Ascending aorta (tissue), 2 donors: ENCODE data around the gene ATXN1. TPM values are rescaled to one million over a fixed set of nuclear protein-coding genes. Genes with fewer than 3 reads are reported as not detected.
A peak's percentile ranks its signal among the peaks of the same experiment; 100 is the strongest.

Experiments
- DNase-seq, 2 donors: peaks; one replicate each; pipeline ENCODE4 v3.0.0-alpha.2; 2019; ENCODE audit warnings: low spot score in 2 of 2
- H3K27ac ChIP-seq, 2 donors: fragments of 200-600 bp; sonication (generic); one replicate each; pipeline ENCODE4 v1.5.1; 2016 to 2017; ENCODE audit warnings: mild to moderate bottlenecking in 1 of 2
- H3K27me3 ChIP-seq: fragments of 200-600 bp; sonication (generic); one replicate; pipeline ENCODE4 v1.5.1; 2017
- H3K36me3 ChIP-seq, 2 donors: fragments of 200-600 bp; sonication (generic); one replicate each; pipeline ENCODE4 v1.5.1; 2016
- H3K4me1 ChIP-seq, 2 donors: fragments of 200-600 bp; sonication (generic); one replicate each; pipeline ENCODE4 v1.5.1; 2016 to 2017; ENCODE audit warnings: mild to moderate bottlenecking in 1 of 2
- H3K4me3 ChIP-seq, 2 donors: fragments of 200-600 bp; sonication (generic); one replicate each; pipeline ENCODE4 v1.5.1; 2016 to 2017; ENCODE audit warnings: mild to moderate bottlenecking in 1 of 2
- H3K9me3 ChIP-seq, 2 donors: fragments of 200-600 bp; sonication (generic); one replicate each; pipeline ENCODE4 v1.5.1; 2016
- CTCF ChIP-seq, 3 experiments: fragments of 200-600 bp in 2 of 3; fragments of 450-650 bp in 1 of 3; sonication (generic) in 2 of 3; IDR thresholded peaks; one replicate each; pipeline ENCODE4 v1.5.1; 2016 to 2019; ENCODE audit warnings: antibody characterized with exemption in 3 of 3, mild to moderate bottlenecking in 1 of 3, moderate library complexity in 1 of 3
- intact Hi-C: fragments of 100-400 bp; cut with DNase I; formaldehyde crosslinking; loops from one replicate; pipeline ENCODE4 v1.15.1; 2023
- total RNA-seq: library from RNA; depleted of rRNA; stranded (reverse); fragments of >200 nt; gene quantifications from one replicate; pipeline ENCODE4 v1.1.0, GENCODE V29; 2016

Gene ATXN1
- total RNA-seq, 1 donor from 2014 or later, result 68.3 TPM

GRCh38 chr6:16730738-16731477 lies 30.4 kb downstream of the ATXN1 start:
- intact Hi-C loops, result no loop called here
- TF ChIP-seq CTCF (IDR thresholded peaks at IDR 0.05), result no peak
- DNase-seq, result no peak
- Histone ChIP-seq H3K27ac (no peak overlapping the region), H3K36me3 (no peaks in the 10 kb centered on the region), H3K4me1 (peaks cover 5 to 15% of the 10 kb centered on the region in 2 donors), H3K27me3 (no peaks in the 10 kb centered on the region), H3K4me3 (no peak overlapping the region), H3K9me3 (no peaks in the 10 kb centered on the region)

- peaks cover 5 to 19% of the 10 kb centered on the region in 2 donors for H3K4me1 ChIP-seq
- DNase-seq, result no peak
- H3K27ac ChIP-seq, result no peak overlapping the region
- no peaks in the 10 kb centered on the region for H3K27me3 ChIP-seq
- intact Hi-C loops, result no loop called here
- H3K4me3 ChIP-seq, result no peak overlapping the region
- H3K36me3 ChIP-seq, result no peaks in the 10 kb centered on the region
- no peaks in the 10 kb centered on the region for H3K9me3 ChIP-seq
- TF ChIP-seq CTCF (IDR thresholded peaks at IDR 0.05), result no peak
Measured at GRCh38 chr6:16729744-16730143, 31.5 kb downstream of the ATXN1 start.

DNA sequence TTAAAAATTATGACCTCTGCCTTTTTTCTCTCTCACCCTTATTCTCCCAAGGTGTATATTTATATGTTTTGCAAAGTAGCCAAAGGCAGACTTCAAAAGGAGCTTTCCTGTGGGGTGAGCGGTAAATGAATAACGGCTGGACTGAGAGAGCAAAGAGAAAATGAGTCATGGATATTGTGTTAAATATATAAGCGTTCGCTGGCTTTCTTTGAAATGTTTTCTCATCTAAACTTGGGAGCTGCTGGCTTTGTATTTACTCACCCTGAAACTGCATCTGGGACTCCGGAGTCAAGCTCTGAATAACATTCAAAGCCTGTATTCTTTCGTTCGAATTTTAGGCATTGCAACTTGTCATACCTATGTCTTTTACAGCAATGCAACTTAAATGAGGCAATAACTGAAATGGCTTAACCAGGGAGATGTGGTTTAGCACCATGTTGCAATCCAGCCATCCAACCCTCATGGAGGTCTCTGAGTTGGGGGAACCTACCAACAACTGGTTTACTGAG lies 32.0 kb downstream of the ATXN1 start:
- Histone ChIP-seq H3K9me3 (no peaks in the 10 kb centered on the region), H3K27ac (no peak overlapping the region), H3K36me3 (no peaks in the 10 kb centered on the region), H3K27me3 (no peaks in the 10 kb centered on the region), H3K4me1 (peaks cover 8 to 24% of the 10 kb centered on the region in 2 donors), H3K4me3 (no peak overlapping the region)
- intact Hi-C loops, result no loop called here
- TF ChIP-seq CTCF (IDR thresholded peaks at IDR 0.05), result no peak
- DNase-seq, result no peak

DNA sequence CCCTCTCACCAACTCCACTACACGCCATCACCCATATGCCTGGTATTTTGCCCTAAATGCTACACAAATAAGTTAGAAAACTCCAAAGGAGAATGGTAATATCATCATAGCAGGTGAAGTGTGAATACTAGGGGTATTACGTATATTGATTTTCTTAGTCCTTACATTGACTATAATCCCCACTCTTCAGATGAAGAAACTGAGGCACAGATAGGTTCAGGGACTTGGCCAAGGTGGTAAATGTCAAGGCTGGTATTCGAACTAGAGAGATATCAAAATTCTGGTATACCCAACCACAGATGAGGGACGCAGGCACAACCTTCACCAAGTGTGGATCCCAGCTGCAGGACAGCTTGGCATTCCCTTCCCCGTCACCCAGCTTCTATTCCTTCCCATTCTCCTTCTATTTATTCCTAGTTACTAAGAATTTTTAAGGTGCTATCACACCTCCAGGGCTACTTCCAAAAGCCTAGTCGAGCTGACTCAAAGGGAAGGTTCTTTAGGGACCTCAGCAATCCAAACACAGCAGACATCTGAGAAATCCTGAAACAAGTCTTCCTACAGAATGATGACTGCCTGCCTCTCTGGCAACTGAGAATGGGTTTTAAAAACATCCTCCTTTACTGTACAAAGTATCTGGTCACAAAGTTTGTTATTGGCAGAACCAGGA lies 32.6 kb downstream of the ATXN1 start:
- DNase-seq, result no peak
- H3K9me3 ChIP-seq, result no peaks in the 10 kb centered on the region
- H3K4me3 ChIP-seq, result no peak overlapping the region
- peak overlapping the region in 1 of 2 donors; percentile 4 for H3K27ac ChIP-seq
- H3K36me3 ChIP-seq, result no peaks in the 10 kb centered on the region
- intact Hi-C loops, result no loop called here
- no peak for TF ChIP-seq CTCF (IDR thresholded peaks at IDR 0.05)
- peaks cover 10 to 26% of the 10 kb centered on the region in 2 donors for H3K4me1 ChIP-seq
- H3K27me3 ChIP-seq, result no peaks in the 10 kb centered on the region

GRCh38 chr6:16727996-16728395 lies 33.3 kb downstream of the ATXN1 start:
- Histone ChIP-seq H3K4me1 (peaks cover 10 to 33% of the 10 kb centered on the region in 2 donors), H3K27ac (no peak overlapping the region), H3K9me3 (no peaks in the 10 kb centered on the region), H3K4me3 (no peak overlapping the region), H3K27me3 (no peaks in the 10 kb centered on the region), H3K36me3 (no peaks in the 10 kb centered on the region)
- no peak for TF ChIP-seq CTCF (IDR thresholded peaks at IDR 0.05)
- no peak for DNase-seq
- intact Hi-C loops, result no loop called here
